Measurements from ENCODE around the gene TBCA.

- TF ChIP-seq CTCF (IDR thresholded peaks at IDR 0.05) (no peak), EP300 (IDR thresholded peaks at IDR 0.05) (no peak), POLR2A (IDR thresholded peaks at IDR 0.05) (no peak), POLR2AphosphoS5 (IDR thresholded peaks at IDR 0.05) (no peak)
Measured at GRCh38 chr5:77748160-77748559, 28.0 kb downstream of the TBCA start.
